K562 (cell line): ENCODE data around the gene FXN. TPM values are rescaled to one million over a fixed set of nuclear protein-coding genes. Genes with fewer than 3 reads are reported as not detected.
A peak's percentile ranks its signal among the peaks of the same experiment; 100 is the strongest.

Experiments used
- ATAC-seq: fragments of 200-7000 bp; cut with Tn5 transposase; 3 replicates; pipeline ENCODE4 v1.9.1; 2020; ENCODE audit warnings: moderate library complexity
- BruUV-seq: library from RNA; stranded (reverse); fragments of 400-500 nt; replicated peaks from 2 replicates; lab custom pipeline; 2021; lab: Mats Ljungman, UMichigan
- CTCF ChIA-PET: fragments of 300-600 bp; formaldehyde crosslinking; extraction: SDS; loops from one replicate; lab custom pipeline; 2021; ENCODE audit warnings: low intra/inter-chr PET ratio; lab: Yijun Ruan, JAX
- POLR2A ChIA-PET: fragments of 300-600, 350-650 bp; sonication (Branson Sonifier 250); formaldehyde crosslinking; extraction: SDS; loops from one replicate; lab custom pipeline; 2021; ENCODE audit warnings: antibody characterized with exemption, inconsistent platforms; lab: Yijun Ruan, JAX
- DNase-seq, 4 experiments: peaks; one replicate each; pipeline versions ENCODE4 v3.0.0 to v3.0.0-alpha.2; 2011 to 2018; ENCODE audit warnings: low spot score in 3 of 4, mixed read lengths in 3 of 4; ENCODE audit errors: extremely low read depth in 1 of 4
- FAIRE-seq: peaks from 2 replicates; lab custom pipeline; 2011; peaks lifted over from hg19 to GRCh38; lab: Jason Lieb, UNC
- H2AFZ ChIP-seq: 2 replicates; pipeline ENCODE4 v1.6.0; 2011; ENCODE audit warnings: low read depth, low read length, control low read depth, inconsistent platforms
- H3K27ac ChIP-seq: fragments of 200-600 bp; 3 replicates; pipeline ENCODE4 v1.8.0; 2011; ENCODE audit warnings: low read depth, mild to moderate bottlenecking, control low read depth, inconsistent platforms, low read length, moderate library complexity, mixed read lengths; ENCODE audit errors: extremely low read depth
- H3K27me3 ChIP-seq, 2 experiments: fragments of 300-600 bp in 1 of 2; 2 replicates in 1 of 2; 3 replicates in 1 of 2; pipeline versions ENCODE4 v1.6.0 to v1.8.0; 2011; ENCODE audit warnings: inconsistent platforms in 2 of 2, low read length in 2 of 2, mild to moderate bottlenecking in 1 of 2, mixed read lengths in 1 of 2, moderate library complexity in 1 of 2; ENCODE audit not compliant: control insufficient read depth in 2 of 2, insufficient read depth in 2 of 2
- H3K36me3 ChIP-seq: fragments of 300-600 bp; 3 replicates; pipeline ENCODE4 v1.8.0; 2011; ENCODE audit warnings: mild to moderate bottlenecking, low read length, inconsistent platforms; ENCODE audit not compliant: control insufficient read depth, insufficient read depth
- H3K4me1 ChIP-seq, 2 experiments: fragments of 200-600 bp in 1 of 2; replicated peaks in 1 of 2; 2 replicates in 1 of 2; 3 replicates in 1 of 2; pipeline versions ENCODE4 v1.5.1 to v1.8.0; 2011; ENCODE audit warnings: inconsistent platforms in 2 of 2, low read length in 2 of 2, mild to moderate bottlenecking in 1 of 2, mixed read lengths in 1 of 2, moderate library complexity in 1 of 2; ENCODE audit not compliant: control insufficient read depth in 2 of 2, insufficient read depth in 2 of 2
- H3K4me2 ChIP-seq: 2 replicates; pipeline ENCODE4 v1.6.1; 2011; ENCODE audit warnings: low read length, control low read depth, inconsistent platforms, mixed read lengths; ENCODE audit not compliant: insufficient read depth
- H3K4me3 ChIP-seq: fragments of 200-600 bp; sonication (generic), shearing (Covaris generic); 2 replicates; pipeline ENCODE4 v1.5.1; 2016; ENCODE audit warnings: control low read depth, inconsistent platforms
- H3K79me2 ChIP-seq: fragments of 200-600 bp; 3 replicates; pipeline ENCODE4 v1.8.0; 2011; ENCODE audit warnings: low read length, inconsistent platforms; ENCODE audit not compliant: control insufficient read depth, insufficient read depth
- H3K9ac ChIP-seq, 2 experiments: 2 replicates each; pipeline versions ENCODE4 v1.6.0 to v1.6.1; 2011; ENCODE audit warnings: low read depth in 2 of 2, low read length in 2 of 2, control low read depth in 1 of 2, inconsistent platforms in 1 of 2, mild to moderate bottlenecking in 1 of 2, mixed read lengths in 1 of 2; ENCODE audit not compliant: insufficient read depth in 1 of 2
- H3K9me1 ChIP-seq: one replicate; pipeline ENCODE4 v1.6.0; 2011; ENCODE audit warnings: inconsistent platforms, mild to moderate bottlenecking, low read length, moderate library complexity; ENCODE audit not compliant: control insufficient read depth, insufficient read depth
- H3K9me3 ChIP-seq: replicated peaks from 2 replicates; pipeline ENCODE4 v1.5.1; 2011; ENCODE audit warnings: low read depth, low read length, inconsistent platforms; ENCODE audit not compliant: control insufficient read depth, insufficient read depth
- H4K20me1 ChIP-seq: replicated peaks from 2 replicates; pipeline ENCODE4 v1.6.1; 2011; ENCODE audit warnings: low read length, inconsistent platforms, mixed read lengths; ENCODE audit not compliant: control insufficient read depth, insufficient read depth
- CBFA2T3 ChIP-seq: fragments of 450-650 bp; IDR thresholded peaks from 2 replicates; pipeline ENCODE4 v1.6.1; 2017
- CSDE1 ChIP-seq, 2 experiments: fragments of 450-650 bp; IDR thresholded peaks; 2 replicates each; pipeline ENCODE4 v1.6.1; 2016; ENCODE audit warnings: mild to moderate bottlenecking in 1 of 2
- HDAC2 ChIP-seq: fragments of 450-650 bp; IDR thresholded peaks from 2 replicates; pipeline ENCODE4 v1.6.1; 2016; ENCODE audit warnings: mild to moderate bottlenecking
- MTA3 ChIP-seq: fragments of 450-650 bp; formaldehyde crosslinking; IDR thresholded peaks from 2 replicates; pipeline ENCODE4 v1.6.1; 2017; ENCODE audit warnings: mild to moderate bottlenecking, borderline replicate concordance
- PHB ChIP-seq: fragments of 250-450 bp; sonication (Bioruptor Pico); IDR thresholded peaks from 2 replicates; pipeline ENCODE4 v1.5.0; 2021
- PTBP1 ChIP-seq: fragments of 200-400 bp; formaldehyde crosslinking; IDR thresholded peaks from 2 replicates; pipeline ENCODE4 v1.6.1; 2017; ENCODE audit warnings: low read depth, low read length
- RBM25 ChIP-seq: fragments of 200-400 bp; formaldehyde crosslinking; IDR thresholded peaks from 2 replicates; pipeline ENCODE4 v1.6.1; 2018; ENCODE audit warnings: low read length, low read depth, moderate library complexity; ENCODE audit not compliant: severe bottlenecking
- RCOR1 ChIP-seq, 2 experiments: IDR thresholded peaks; 2 replicates each; pipeline ENCODE4 v1.6.1; 2012; ENCODE audit warnings: low read depth in 2 of 2, low read length in 2 of 2, borderline replicate concordance in 1 of 2, improper control_type of control experiment in 1 of 2
- SETDB1 ChIP-seq: IDR thresholded peaks from one replicate; pipeline ENCODE4 v1.6.1; 2012; ENCODE audit warnings: low read length, control low read depth, inconsistent platforms
- SMARCA5 ChIP-seq: fragments of 450-650 bp; IDR thresholded peaks from 2 replicates; pipeline ENCODE4 v1.6.1; 2016
- TCF3 ChIP-seq: sonication (generic); formaldehyde crosslinking; IDR thresholded peaks from 2 replicates; pipeline ENCODE4 v1.4.0; 2020; ENCODE audit warnings: mild to moderate bottlenecking, missing genetic modification reagents
- ZFP36 ChIP-seq: fragments of 150-350 bp; IDR thresholded peaks from 2 replicates; pipeline ENCODE4 v1.6.1; 2018; ENCODE audit warnings: low read length, low read depth; ENCODE audit not compliant: partially characterized antibody
- ZNF184 ChIP-seq: sonication (generic); formaldehyde crosslinking; IDR thresholded peaks from 2 replicates; pipeline ENCODE4 v1.5.0; 2020; ENCODE audit warnings: missing genetic modification reagents
- ZNF431 ChIP-seq: sonication (generic); formaldehyde crosslinking; IDR thresholded peaks from 2 replicates; pipeline ENCODE4 v1.8.0; 2022; ENCODE audit warnings: mild to moderate bottlenecking, missing genetic modification reagents
- WGBS: fragments of 100-300 bp; shearing (Covaris generic); methylation state at CpG from one replicate; pipeline ENCODE4 v1.1.6; 2016; ENCODE audit warnings: low coverage, mixed read lengths; ENCODE audit not compliant: insufficient coverage; ENCODE audit errors: missing lambda C conversion rate; 5-methylcytosine and 5-hydroxymethylcytosine counted together
- in situ Hi-C: fragments of 300-500 bp; cut with MboI; formaldehyde crosslinking; loops from 4 replicates; pipeline ENCODE4 v1.15.0; 2018; ENCODE audit warnings: inconsistent platforms, mixed read lengths
- intact Hi-C: fragments of 100-400 bp; cut with micrococcal nuclease; formaldehyde crosslinking; loops from 2 replicates; pipeline ENCODE4 v1.14.2; 2022
- polyA plus RNA-seq, 8 experiments: library from polyadenylated mRNA; depleted of rRNA in 4 of 8; stranded (reverse) in 5 of 8; unstranded in 3 of 8; fragments of >200 nt; fragmentation: Nextera tagmentation in 2 of 8; fragmentation: Illumina TruSeq in 1 of 8; extraction: Ambion mirVana in 2 of 8; extraction: Trizol in 1 of 8; gene quantifications; 2 replicates each; pipeline versions ENCODE4 v1.2.1 to v1.2.3, GENCODE V29; 2011 to 2014; ENCODE audit warnings: inconsistent platforms in 1 of 8, missing spikeins in 1 of 8
- total RNA-seq, 7 experiments: library from RNA; depleted of rRNA in 6 of 7; stranded (reverse); fragments of >200 nt in 6 of 7; fragmentation: Illumina TruSeq in 2 of 7; extraction: Trizol in 2 of 7; gene quantifications; 2 replicates each; pipeline versions ENCODE4 v1.2.1 to v1.2.3, GENCODE V29; 2011 to 2021; ENCODE audit warnings: low replicate concordance in 1 of 7
- TF ChIP-seq, protein P1 (sequence below): fragments of 450-650 bp; IDR thresholded peaks from one replicate; pipeline ENCODE4 v1.6.1; 2018; ENCODE audit warnings: mild to moderate bottlenecking, moderate library complexity; ENCODE audit not compliant: partially characterized antibody
- TF ChIP-seq, protein P2 (sequence below): fragments of 450-650 bp; IDR thresholded peaks from 2 replicates; pipeline ENCODE4 v1.6.1; 2018; ENCODE audit not compliant: partially characterized antibody
- TF ChIP-seq, protein P3 (sequence below): sonication (generic); formaldehyde crosslinking; IDR thresholded peaks from 2 replicates; pipeline ENCODE4 v1.4.0; 2020; ENCODE audit warnings: mild to moderate bottlenecking, missing genetic modification reagents

FXN gene
- total and polyA plus RNA-seq, 9 of the 15 experiments (the other 6 are each of a cell fraction or from before 2014, with no cell fraction given), result 7.6 to 51.5 (median 30.3) TPM

DNA sequence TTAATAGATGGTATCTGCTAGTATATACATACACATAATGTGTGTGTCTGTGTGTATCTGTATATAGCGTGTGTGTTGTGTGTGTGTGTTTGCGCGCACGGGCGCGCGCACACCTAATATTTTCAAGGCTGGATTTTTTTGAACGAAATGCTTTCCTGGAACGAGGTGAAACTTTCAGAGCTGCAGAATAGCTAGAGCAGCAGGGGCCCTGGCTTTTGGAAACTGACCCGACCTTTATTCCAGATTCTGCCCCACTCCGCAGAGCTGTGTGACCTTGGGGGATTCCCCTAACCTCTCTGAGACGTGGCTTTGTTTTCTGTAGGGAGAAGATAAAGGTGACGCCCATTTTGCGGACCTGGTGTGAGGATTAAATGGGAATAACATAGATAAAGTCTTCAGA is 757 bp downstream of the FXN start:
- 1% methylated on average over 14 of the region's 14 CpGs for WGBS
- H3K9me3 ChIP-seq, result no peaks in the 10 kb centered on the region
- H3K36me3 ChIP-seq, result peaks cover 18% of the 10 kb centered on the region
- intact Hi-C loops, result no loop called here
- POLR2A ChIA-PET, result interaction anchor here (0.6 to 1.8 kb wide), 3 partner anchors 8 to 178 kb away, joined by 3 to 6 read pairs (median 4); no protein-coding TSS in a partner anchor
- no peaks in the 10 kb centered on the region; the same call in 1 of the 2 replicates for H4K20me1 ChIP-seq
- CTCF ChIA-PET, result interaction anchor here (0.6 to 1.5 kb wide), 2 partner anchors 157 to 512 kb away, joined by 3 to 5 read pairs; no protein-coding TSS in a partner anchor
- H3K4me2 ChIP-seq, result peak overlapping the region; percentile 97
- in situ Hi-C loops, result loop anchor here (25.0 kb wide), 1 partner anchor 901 kb away; no protein-coding TSS in a partner anchor
- H2AFZ ChIP-seq, result peak overlapping the region; percentile 92
- FAIRE-seq (no peak), ATAC-seq (peak; percentile 50), DNase-seq (peak in 3 of 4 experiments; percentile 27 to 45 (median 40))
- H3K4me3 ChIP-seq, result peak overlapping the region; percentile 84
- peaks cover 53% of the 10 kb centered on the region for H3K79me2 ChIP-seq
- no peaks in the 10 kb centered on the region for H3K9me1 ChIP-seq
- H3K4me1 ChIP-seq, result peaks cover 0 to 3% of the 10 kb centered on the region in 2 experiments; a peak in 3 of 5 replicates
- H3K27ac ChIP-seq, result peak overlapping the region; percentile 86
- no peaks in the 10 kb centered on the region for H3K27me3 ChIP-seq
- TSS peak; percentile 76 for BruUV-seq
- peak overlapping the region; percentile 86 to 98 for H3K9ac ChIP-seq
- TF ChIP-seq TCF3 (peak; percentile 44; the same call in 1 of the 2 replicates), ZNF431 (CRISPR knock-in tag) (no peak), CSDE1 (IDR thresholded peaks at IDR 0.05) (no peak), RCOR1 (IDR thresholded peaks at IDR 0.05; ENCODE audit: borderline replicate concordance in 1 of 2, low read depth in 2 of 2, low read length in 2 of 2) (peak in 1 of 2 experiments; percentile 79; a peak in 1 of 4 replicates), PTBP1 (peak; percentile 71; the same call in 1 of the 2 replicates), SMARCA5 (peak; percentile 84), PHB (CRISPR knock-in tag) (no peak), MTA3 (no peak), CBFA2T3 (peak; percentile 26; the same call in 1 of the 2 replicates), RBM25 (peak; percentile 88), ZFP36 (peak; percentile 95), ZNF184 (CRISPR knock-in tag) (no peak), HDAC2 (peak; percentile 76; the same call in 1 of the 2 replicates), SETDB1 (no peak)
- TF ChIP-seq, protein P1, sequence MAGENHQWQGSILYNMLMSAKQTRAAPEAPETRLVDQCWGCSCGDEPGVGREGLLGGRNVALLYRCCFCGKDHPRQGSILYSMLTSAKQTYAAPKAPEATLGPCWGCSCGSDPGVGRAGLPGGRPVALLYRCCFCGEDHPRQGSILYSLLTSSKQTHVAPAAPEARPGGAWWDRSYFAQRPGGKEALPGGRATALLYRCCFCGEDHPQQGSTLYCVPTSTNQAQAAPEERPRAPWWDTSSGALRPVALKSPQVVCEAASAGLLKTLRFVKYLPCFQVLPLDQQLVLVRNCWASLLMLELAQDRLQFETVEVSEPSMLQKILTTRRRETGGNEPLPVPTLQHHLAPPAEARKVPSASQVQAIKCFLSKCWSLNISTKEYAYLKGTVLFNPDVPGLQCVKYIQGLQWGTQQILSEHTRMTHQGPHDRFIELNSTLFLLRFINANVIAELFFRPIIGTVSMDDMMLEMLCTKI, result no peak
- TF ChIP-seq, protein P2, sequence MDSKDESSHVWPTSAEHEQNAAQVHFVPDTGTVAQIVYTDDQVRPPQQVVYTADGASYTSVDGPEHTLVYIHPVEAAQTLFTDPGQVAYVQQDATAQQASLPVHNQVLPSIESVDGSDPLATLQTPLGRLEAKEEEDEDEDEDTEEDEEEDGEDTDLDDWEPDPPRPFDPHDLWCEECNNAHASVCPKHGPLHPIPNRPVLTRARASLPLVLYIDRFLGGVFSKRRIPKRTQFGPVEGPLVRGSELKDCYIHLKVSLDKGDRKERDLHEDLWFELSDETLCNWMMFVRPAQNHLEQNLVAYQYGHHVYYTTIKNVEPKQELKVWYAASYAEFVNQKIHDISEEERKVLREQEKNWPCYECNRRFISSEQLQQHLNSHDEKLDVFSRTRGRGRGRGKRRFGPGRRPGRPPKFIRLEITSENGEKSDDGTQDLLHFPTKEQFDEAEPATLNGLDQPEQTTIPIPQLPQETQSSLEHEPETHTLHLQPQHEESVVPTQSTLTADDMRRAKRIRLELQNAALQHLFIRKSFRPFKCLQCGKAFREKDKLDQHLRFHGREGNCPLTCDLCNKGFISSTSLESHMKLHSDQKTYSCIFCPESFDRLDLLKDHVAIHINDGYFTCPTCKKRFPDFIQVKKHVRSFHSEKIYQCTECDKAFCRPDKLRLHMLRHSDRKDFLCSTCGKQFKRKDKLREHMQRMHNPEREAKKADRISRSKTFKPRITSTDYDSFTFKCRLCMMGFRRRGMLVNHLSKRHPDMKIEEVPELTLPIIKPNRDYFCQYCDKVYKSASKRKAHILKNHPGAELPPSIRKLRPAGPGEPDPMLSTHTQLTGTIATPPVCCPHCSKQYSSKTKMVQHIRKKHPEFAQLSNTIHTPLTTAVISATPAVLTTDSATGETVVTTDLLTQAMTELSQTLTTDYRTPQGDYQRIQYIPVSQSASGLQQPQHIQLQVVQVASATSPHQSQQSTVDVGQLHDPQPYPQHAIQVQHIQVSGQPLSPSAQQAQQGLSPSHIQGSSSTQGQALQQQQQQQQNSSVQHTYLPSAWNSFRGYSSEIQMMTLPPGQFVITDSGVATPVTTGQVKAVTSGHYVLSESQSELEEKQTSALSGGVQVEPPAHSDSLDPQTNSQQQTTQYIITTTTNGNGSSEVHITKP, result peak; percentile 2
- TF ChIP-seq, protein P3, sequence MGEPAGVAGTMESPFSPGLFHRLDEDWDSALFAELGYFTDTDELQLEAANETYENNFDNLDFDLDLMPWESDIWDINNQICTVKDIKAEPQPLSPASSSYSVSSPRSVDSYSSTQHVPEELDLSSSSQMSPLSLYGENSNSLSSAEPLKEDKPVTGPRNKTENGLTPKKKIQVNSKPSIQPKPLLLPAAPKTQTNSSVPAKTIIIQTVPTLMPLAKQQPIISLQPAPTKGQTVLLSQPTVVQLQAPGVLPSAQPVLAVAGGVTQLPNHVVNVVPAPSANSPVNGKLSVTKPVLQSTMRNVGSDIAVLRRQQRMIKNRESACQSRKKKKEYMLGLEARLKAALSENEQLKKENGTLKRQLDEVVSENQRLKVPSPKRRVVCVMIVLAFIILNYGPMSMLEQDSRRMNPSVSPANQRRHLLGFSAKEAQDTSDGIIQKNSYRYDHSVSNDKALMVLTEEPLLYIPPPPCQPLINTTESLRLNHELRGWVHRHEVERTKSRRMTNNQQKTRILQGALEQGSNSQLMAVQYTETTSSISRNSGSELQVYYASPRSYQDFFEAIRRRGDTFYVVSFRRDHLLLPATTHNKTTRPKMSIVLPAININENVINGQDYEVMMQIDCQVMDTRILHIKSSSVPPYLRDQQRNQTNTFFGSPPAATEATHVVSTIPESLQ (CRISPR knock-in tag), result no peak; the same call in 1 of the 2 replicates
